SK-N-MC (cell line): Measurements from ENCODE around the gene SH3RF3.

Experiments used
- EZH2 ChIP-seq: fragments of 200-600 bp; sonication (generic); IDR thresholded peaks from one replicate; pipeline ENCODE4 v1.6.1; 2017; ENCODE audit warnings: antibody characterized with exemption
- POLR2AphosphoS5 ChIP-seq: IDR thresholded peaks from 2 replicates; pipeline ENCODE4 v1.6.1; 2012; ENCODE audit warnings: mild to moderate bottlenecking, low read depth, low read length, borderline replicate concordance

GRCh38 chr2:109447776-109448175 is 318.8 kb downstream of the SH3RF3 start:
- TF ChIP-seq EZH2, result no peak
- TF ChIP-seq POLR2AphosphoS5, result no peak
